Erythroblast (primary cell): ENCODE data around the gene SARS1.
"Not testable (repeated sequence)": the region's sequence is repeated elsewhere in the genome, so short reads cannot be mapped to it uniquely, and the experiment has no call there.

Source experiments
- DNase-seq, 2 experiments: peaks; one replicate each; lab custom pipeline; 2025; lab: John Stamatoyannopoulos, UW
- GATA1 ChIP-seq: IDR thresholded peaks from 2 replicates; pipeline ENCODE4 v1.6.1; 2011; ENCODE audit warnings: low read depth, mild to moderate bottlenecking, control low read depth, low read length, moderate library complexity
- POLR2A ChIP-seq: IDR thresholded peaks from 2 replicates; pipeline ENCODE4 v1.6.1; 2011; ENCODE audit warnings: mild to moderate bottlenecking, low read length

SARS1 gene

GRCh38 chr1:109213824-109214693, at the start of gene SARS1:
Gene SARS1 (plus strand): TSS chr1:109213918. CDS start chr1:109213993, 75 bp downstream.
- peak; percentile 89 to 93 for DNase-seq
- TF ChIP-seq GATA1 (no peak), POLR2A (peak; percentile 94)

- TF ChIP-seq GATA1 = no peak
- TF ChIP-seq POLR2A = no peak
- no peak for DNase-seq
Observed at GRCh38 chr1:109164538-109164937, 49.2 kb upstream of the SARS1 start.

- DNase-seq = no peak
- TF ChIP-seq GATA1 (no peak), POLR2A (no peak)
Observed at GRCh38 chr1:109167001-109167506, 46.7 kb upstream of the SARS1 start.

- TF ChIP-seq GATA1 (no peak), POLR2A (no peak)
- no peak for DNase-seq
Observed at GRCh38 chr1:109170035-109170764, 43.5 kb upstream of the SARS1 start.

- TF ChIP-seq POLR2A = no peak
- no peak for TF ChIP-seq GATA1
- no peak for DNase-seq
Observed at GRCh38 chr1:109171646-109172045, 42.1 kb upstream of the SARS1 start.

- not testable (repeated sequence) for DNase-seq
Observed at GRCh38 chr1:109176349-109176748, 37.4 kb upstream of the SARS1 start.

- not testable (repeated sequence) for DNase-seq
Observed at GRCh38 chr1:109180715-109181084, 33.0 kb upstream of the SARS1 start.

GRCh38 chr1:109181085-109181806, 32.5 kb upstream of the SARS1 start:
- peak; percentile 20 to 40 for DNase-seq
- TF ChIP-seq POLR2A = no peak
- no peak for TF ChIP-seq GATA1

GRCh38 chr1:109181807-109182163, 31.9 kb upstream of the SARS1 start:
- no peak for DNase-seq
- no peak for TF ChIP-seq GATA1
- no peak for TF ChIP-seq POLR2A

GRCh38 chr1:109183058-109183738, 30.5 kb upstream of the SARS1 start:
- TF ChIP-seq POLR2A = no peak
- TF ChIP-seq GATA1 = no peak
- DNase-seq = no peak

- DNase-seq = no peak
- TF ChIP-seq POLR2A (no peak), GATA1 (no peak)
Observed at GRCh38 chr1:109184687-109185086, 29.0 kb upstream of the SARS1 start.

- no peak for DNase-seq
- TF ChIP-seq GATA1 (no peak), POLR2A (no peak)
Observed at GRCh38 chr1:109185357-109185756, 28.4 kb upstream of the SARS1 start.

GRCh38 chr1:109185990-109186732, 27.6 kb upstream of the SARS1 start:
- DNase-seq = no peak
- no peak for TF ChIP-seq GATA1
- no peak for TF ChIP-seq POLR2A
